AG04449 (cell line): ENCODE data around the gene IQSEC3.

Experiments
- CTCF ChIA-PET: fragments of 350-600 bp; formaldehyde crosslinking; extraction: SDS; loops from one replicate; lab custom pipeline; 2021; ENCODE audit warnings: antibody characterized with exemption; lab: Yijun Ruan, JAX
- POLR2A ChIA-PET: fragments of 400-600, 350-600 bp; formaldehyde crosslinking; extraction: SDS; loops from one replicate; lab custom pipeline; 2020; ENCODE audit warnings: antibody characterized with exemption, inconsistent platforms; lab: Yijun Ruan, JAX
- DNase-seq: peaks from one replicate; pipeline ENCODE4 v3.0.0-alpha.2; 2010; ENCODE audit warnings: low read depth, low spot score
- H3K4me3 ChIP-seq: 2 replicates; pipeline ENCODE4 v1.5.1; 2011; ENCODE audit warnings: low read depth, mild to moderate bottlenecking, control low read depth, low read length
- CTCF ChIP-seq: IDR thresholded peaks from one replicate; pipeline ENCODE4 v1.5.1; 2011; ENCODE audit warnings: mild to moderate bottlenecking, moderate library complexity, low read length, control low read depth, inconsistent platforms; ENCODE audit not compliant: insufficient read depth; ENCODE audit errors: missing control alignments

Gene IQSEC3

GRCh38 chr12:125075-125474, 58.5 kb downstream of the IQSEC3 start:
- no peak for DNase-seq
- TF ChIP-seq CTCF: no peak
- ChIA-PET POLR2A (no interaction called here), CTCF (no interaction called here)
- no peak overlapping the region for H3K4me3 ChIP-seq

- no peak for DNase-seq
- POLR2A ChIA-PET: no interaction called here
- no peak for TF ChIP-seq CTCF
- CTCF ChIA-PET: no interaction called here
- H3K4me3 ChIP-seq: no peak overlapping the region
Measured at GRCh38 chr12:125566-125965, 59.0 kb downstream of the IQSEC3 start.

- CTCF ChIA-PET: no interaction called here
- no peak for TF ChIP-seq CTCF
- POLR2A ChIA-PET: no interaction called here
- no peak for DNase-seq
- H3K4me3 ChIP-seq: no peak overlapping the region
Measured at GRCh38 chr12:128079-128478, 61.5 kb downstream of the IQSEC3 start.

- DNase-seq: no peak
- no peak for TF ChIP-seq CTCF
- POLR2A ChIA-PET: no interaction called here
- CTCF ChIA-PET: no interaction called here
- H3K4me3 ChIP-seq: no peak overlapping the region
Measured at GRCh38 chr12:129001-129400, 62.4 kb downstream of the IQSEC3 start.

- ChIA-PET POLR2A (no interaction called here), CTCF (no interaction called here)
- TF ChIP-seq CTCF: no peak
- H3K4me3 ChIP-seq: no peak overlapping the region
- no peak for DNase-seq
Measured at GRCh38 chr12:130519-130918, 64.0 kb downstream of the IQSEC3 start.

- no peak for DNase-seq
- no peak overlapping the region for H3K4me3 ChIP-seq
- ChIA-PET CTCF (no interaction called here), POLR2A (no interaction called here)
- TF ChIP-seq CTCF: no peak
Measured at GRCh38 chr12:131008-131407, 64.4 kb downstream of the IQSEC3 start.
